Measurements from ENCODE around the gene HEPACAM2. TPM values are rescaled to one million over a fixed set of nuclear protein-coding genes. Genes with fewer than 3 reads are reported as not detected.
A peak's percentile ranks its signal among the peaks of the same experiment; 100 is the strongest.

The HEPACAM2 gene
- total RNA-seq (2014; rRNA removed; shearing (Covaris generic)) = not detected in 2 replicates

- H3K36me3 ChIP-seq (replicated peaks; ENCODE audit: control insufficient read depth, insufficient read depth, low read length) = no peaks in the 10 kb centered on the region
- DNase-seq = no peak
- H3K27me3 ChIP-seq (ENCODE audit: control insufficient read depth, insufficient read depth, low read length) = no peaks in the 10 kb centered on the region; the same call in 1 of the 2 replicates
- H3K4me3 ChIP-seq (ENCODE audit: insufficient read depth, low read depth, low read length) = no peak within 1 kb of the TSS
Observed at GRCh38 chr7:93226310-93226709, at the start of gene HEPACAM2. HEPACAM2 (minus strand) TSS chr7:93226469.

DNA sequence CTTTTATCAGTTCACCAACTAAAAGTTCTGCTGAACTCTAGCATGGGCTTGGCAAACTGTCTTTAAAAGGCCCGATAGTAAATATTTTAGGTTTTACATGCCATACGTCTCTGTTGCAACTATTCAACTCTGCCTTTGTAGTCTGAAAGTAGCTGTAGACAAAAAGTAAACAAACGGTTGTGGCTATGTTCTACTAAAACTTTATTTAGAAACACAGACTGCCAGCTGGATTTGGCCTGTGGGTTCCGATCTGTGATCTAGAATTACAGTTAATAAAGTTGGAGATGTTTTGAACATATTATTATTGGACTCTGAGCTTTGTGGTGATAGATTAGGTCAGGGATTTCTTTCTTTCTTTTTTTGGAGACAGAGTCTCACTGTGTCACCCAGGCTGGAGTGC lies 39.0 kb upstream of the HEPACAM2 start:
- no peak for DNase-seq
- Histone ChIP-seq H3K27me3 (ENCODE audit: control insufficient read depth, insufficient read depth, low read length) (no peaks in the 10 kb centered on the region), H3K4me3 (ENCODE audit: insufficient read depth, low read depth, low read length) (no peak overlapping the region)

DNA sequence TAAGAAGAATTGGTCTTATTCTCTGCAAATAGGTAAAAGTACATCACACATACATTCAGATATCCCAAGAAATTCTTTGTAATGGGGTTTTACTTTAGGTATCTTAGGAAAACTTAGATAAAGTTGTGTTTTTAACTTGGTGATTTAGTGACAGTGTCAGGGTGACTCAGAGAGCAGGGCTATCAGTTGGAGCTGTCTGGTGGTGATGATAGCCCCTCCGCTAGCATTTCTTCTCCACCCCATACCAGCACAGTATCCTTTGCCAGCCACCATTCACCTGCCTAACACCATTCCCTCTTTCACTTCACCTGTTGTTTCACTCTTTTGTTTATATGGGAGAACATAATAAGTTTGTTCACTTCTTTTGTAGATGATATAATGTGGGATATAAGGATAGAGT lies 36.3 kb upstream of the HEPACAM2 start:
- Histone ChIP-seq H3K4me3 (ENCODE audit: insufficient read depth, low read depth, low read length) (no peak overlapping the region), H3K27me3 (ENCODE audit: control insufficient read depth, insufficient read depth, low read length) (no peaks in the 10 kb centered on the region), H3K36me3 (replicated peaks; ENCODE audit: control insufficient read depth, insufficient read depth, low read length) (no peaks in the 10 kb centered on the region)
- no peak for DNase-seq

More for the DNA sequence above, 39.0 kb upstream of the HEPACAM2 start:
- H3K36me3 ChIP-seq (replicated peaks; ENCODE audit: control insufficient read depth, insufficient read depth, low read length) = no peaks in the 10 kb centered on the region

DNA sequence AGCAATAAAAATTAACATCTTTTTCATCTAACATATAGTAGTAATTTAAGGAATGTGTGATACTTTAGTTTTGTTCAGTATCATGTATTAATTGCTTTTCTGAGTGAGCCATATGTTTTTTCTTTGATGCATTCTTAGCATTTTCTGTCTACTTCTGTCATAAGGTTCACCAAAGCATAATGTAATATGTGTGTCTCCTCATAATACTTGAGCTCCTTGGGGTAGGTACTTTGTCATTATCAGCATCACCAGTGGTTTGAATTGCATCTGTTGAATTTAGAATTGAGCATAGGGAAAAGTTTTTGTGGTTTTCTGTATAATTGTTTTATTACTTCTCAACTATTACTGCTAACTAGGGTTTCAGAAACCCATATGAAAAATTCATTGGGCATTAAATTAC lies 32.4 kb upstream of the HEPACAM2 start:
- no peaks in the 10 kb centered on the region for H3K36me3 ChIP-seq (replicated peaks; ENCODE audit: control insufficient read depth, insufficient read depth, low read length)

GRCh38 chr7:93249491-93250148 lies 23.4 kb upstream of the HEPACAM2 start:
- no peak for DNase-seq
- Histone ChIP-seq H3K4me3 (ENCODE audit: insufficient read depth, low read depth, low read length) (no peak overlapping the region), H3K27me3 (ENCODE audit: control insufficient read depth, insufficient read depth, low read length) (no peaks in the 10 kb centered on the region), H3K36me3 (replicated peaks; ENCODE audit: control insufficient read depth, insufficient read depth, low read length) (no peaks in the 10 kb centered on the region)

More for the DNA sequence above, 32.4 kb upstream of the HEPACAM2 start:
- DNase-seq = no peak
- Histone ChIP-seq H3K4me3 (ENCODE audit: insufficient read depth, low read depth, low read length) (no peak overlapping the region), H3K27me3 (ENCODE audit: control insufficient read depth, insufficient read depth, low read length) (no peaks in the 10 kb centered on the region)

DNA sequence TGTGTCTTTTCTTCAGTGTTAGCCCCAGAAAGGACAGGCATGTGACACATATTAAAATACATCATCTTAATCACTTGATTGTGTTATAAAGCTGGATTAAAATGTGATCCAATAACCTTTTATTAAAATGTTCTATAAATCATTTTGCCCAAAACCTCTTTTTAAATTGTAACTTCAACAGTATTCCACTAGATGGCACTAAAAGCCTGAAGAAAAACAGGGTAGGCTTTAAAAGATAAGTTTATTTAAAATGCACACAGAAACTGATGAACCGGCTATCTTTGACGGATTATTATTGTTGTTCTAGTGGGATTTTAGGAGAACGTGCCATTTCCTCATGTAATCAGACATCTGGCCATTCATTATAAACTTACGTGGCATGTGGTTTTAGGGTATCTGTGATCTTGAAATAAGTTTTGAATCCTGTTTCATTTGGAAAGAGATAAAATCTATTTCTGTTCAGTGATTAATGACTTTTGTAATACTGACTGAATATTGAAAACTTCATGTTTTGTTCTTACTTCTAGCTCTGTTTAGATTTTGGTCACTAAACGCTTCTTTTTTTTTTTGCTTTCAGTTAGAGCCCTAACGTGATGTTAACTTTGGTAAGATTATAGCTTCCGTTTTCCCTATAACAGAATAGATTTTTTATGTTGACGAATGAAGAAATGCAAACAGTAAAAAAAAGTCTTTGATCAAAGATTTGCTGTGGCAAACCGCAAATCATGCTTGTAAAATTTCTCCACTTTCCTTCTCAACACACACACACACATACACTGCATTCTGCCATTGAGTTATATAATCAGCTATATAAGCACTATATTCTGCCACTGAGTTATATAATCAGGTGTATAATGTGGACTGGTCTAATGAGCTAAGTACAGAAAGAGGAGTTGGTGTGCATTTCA lies 19.5 kb upstream of the HEPACAM2 start:
- peak; percentile 16 for DNase-seq
- Histone ChIP-seq H3K27me3 (ENCODE audit: control insufficient read depth, insufficient read depth, low read length) (no peaks in the 10 kb centered on the region), H3K4me3 (ENCODE audit: insufficient read depth, low read depth, low read length) (no peak overlapping the region)

GRCh38 chr7:93242106-93242505 lies 15.8 kb upstream of the HEPACAM2 start:
- no peak overlapping the region for H3K4me3 ChIP-seq (ENCODE audit: insufficient read depth, low read depth, low read length)
- DNase-seq = no peak
- H3K36me3 ChIP-seq (replicated peaks; ENCODE audit: control insufficient read depth, insufficient read depth, low read length) = no peaks in the 10 kb centered on the region
- no peaks in the 10 kb centered on the region for H3K27me3 ChIP-seq (ENCODE audit: control insufficient read depth, insufficient read depth, low read length)

More for the DNA sequence above, 19.5 kb upstream of the HEPACAM2 start:
- H3K36me3 ChIP-seq (replicated peaks; ENCODE audit: control insufficient read depth, insufficient read depth, low read length) = no peaks in the 10 kb centered on the region

DNA sequence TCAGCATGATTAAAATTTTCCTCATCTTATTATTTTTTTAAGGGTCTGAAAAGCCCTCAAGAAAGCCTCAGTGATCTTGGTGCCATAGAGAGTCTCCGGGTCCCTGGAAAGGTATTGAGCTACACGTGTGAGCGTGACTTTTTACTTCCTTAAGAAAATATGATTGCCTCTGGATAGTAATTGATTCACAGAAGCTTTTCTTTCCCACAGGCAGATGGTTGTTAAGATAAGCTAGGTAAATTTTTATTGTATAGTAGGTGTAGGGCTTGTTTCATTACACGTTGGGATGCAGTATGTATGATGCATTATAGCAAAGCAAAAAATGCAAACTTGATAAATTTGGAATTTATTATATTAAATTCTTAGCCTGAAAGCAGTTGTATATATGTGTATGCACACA lies 13.6 kb upstream of the HEPACAM2 start:
- Histone ChIP-seq H3K4me3 (ENCODE audit: insufficient read depth, low read depth, low read length) (no peak overlapping the region), H3K36me3 (replicated peaks; ENCODE audit: control insufficient read depth, insufficient read depth, low read length) (no peaks in the 10 kb centered on the region), H3K27me3 (ENCODE audit: control insufficient read depth, insufficient read depth, low read length) (no peaks in the 10 kb centered on the region)
- DNase-seq = no peak

DNA sequence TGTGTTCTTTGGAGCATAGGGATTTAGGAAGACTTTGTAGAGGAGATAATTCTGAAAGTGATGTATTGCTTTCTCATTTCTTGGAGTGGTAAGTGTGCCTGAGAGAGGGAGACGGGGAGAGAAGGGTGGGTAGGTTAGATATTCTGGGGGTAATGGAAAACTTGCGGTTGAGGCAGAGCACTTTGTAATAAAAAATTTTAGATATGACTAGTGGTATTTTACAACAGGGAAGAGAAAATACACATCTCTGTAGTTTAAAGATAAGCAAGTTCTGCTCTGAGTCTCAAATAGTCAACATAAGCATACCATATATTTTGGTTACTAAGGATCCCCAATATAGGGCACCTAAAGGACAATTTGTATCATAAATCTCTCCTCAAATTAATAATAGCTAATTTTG lies 12.5 kb upstream of the HEPACAM2 start:
- DNase-seq = no peak
- Histone ChIP-seq H3K4me3 (ENCODE audit: insufficient read depth, low read depth, low read length) (no peak overlapping the region), H3K27me3 (ENCODE audit: control insufficient read depth, insufficient read depth, low read length) (no peaks in the 10 kb centered on the region), H3K36me3 (replicated peaks; ENCODE audit: control insufficient read depth, insufficient read depth, low read length) (no peaks in the 10 kb centered on the region)

GRCh38 chr7:93238131-93238530 lies 11.9 kb upstream of the HEPACAM2 start:
- H3K36me3 ChIP-seq (replicated peaks; ENCODE audit: control insufficient read depth, insufficient read depth, low read length) = no peaks in the 10 kb centered on the region
- H3K27me3 ChIP-seq (ENCODE audit: control insufficient read depth, insufficient read depth, low read length) = no peaks in the 10 kb centered on the region
- DNase-seq = no peak
- no peak overlapping the region for H3K4me3 ChIP-seq (ENCODE audit: insufficient read depth, low read depth, low read length)

- Histone ChIP-seq H3K36me3 (replicated peaks; ENCODE audit: control insufficient read depth, insufficient read depth, low read length) (no peaks in the 10 kb centered on the region), H3K4me3 (ENCODE audit: insufficient read depth, low read depth, low read length) (no peak overlapping the region), H3K27me3 (ENCODE audit: control insufficient read depth, insufficient read depth, low read length) (no peaks in the 10 kb centered on the region)
- DNase-seq = no peak
Observed at GRCh38 chr7:93235541-93235940, 9.3 kb upstream of the HEPACAM2 start.

GRCh38 chr7:93232673-93233018 lies 6.4 kb upstream of the HEPACAM2 start:
- Histone ChIP-seq H3K4me3 (ENCODE audit: insufficient read depth, low read depth, low read length) (peak overlapping the region; percentile 69), H3K27me3 (ENCODE audit: control insufficient read depth, insufficient read depth, low read length) (no peaks in the 10 kb centered on the region; the same call in 1 of the 2 replicates), H3K36me3 (replicated peaks; ENCODE audit: control insufficient read depth, insufficient read depth, low read length) (no peaks in the 10 kb centered on the region)
- DNase-seq = peak; percentile 6

DNA sequence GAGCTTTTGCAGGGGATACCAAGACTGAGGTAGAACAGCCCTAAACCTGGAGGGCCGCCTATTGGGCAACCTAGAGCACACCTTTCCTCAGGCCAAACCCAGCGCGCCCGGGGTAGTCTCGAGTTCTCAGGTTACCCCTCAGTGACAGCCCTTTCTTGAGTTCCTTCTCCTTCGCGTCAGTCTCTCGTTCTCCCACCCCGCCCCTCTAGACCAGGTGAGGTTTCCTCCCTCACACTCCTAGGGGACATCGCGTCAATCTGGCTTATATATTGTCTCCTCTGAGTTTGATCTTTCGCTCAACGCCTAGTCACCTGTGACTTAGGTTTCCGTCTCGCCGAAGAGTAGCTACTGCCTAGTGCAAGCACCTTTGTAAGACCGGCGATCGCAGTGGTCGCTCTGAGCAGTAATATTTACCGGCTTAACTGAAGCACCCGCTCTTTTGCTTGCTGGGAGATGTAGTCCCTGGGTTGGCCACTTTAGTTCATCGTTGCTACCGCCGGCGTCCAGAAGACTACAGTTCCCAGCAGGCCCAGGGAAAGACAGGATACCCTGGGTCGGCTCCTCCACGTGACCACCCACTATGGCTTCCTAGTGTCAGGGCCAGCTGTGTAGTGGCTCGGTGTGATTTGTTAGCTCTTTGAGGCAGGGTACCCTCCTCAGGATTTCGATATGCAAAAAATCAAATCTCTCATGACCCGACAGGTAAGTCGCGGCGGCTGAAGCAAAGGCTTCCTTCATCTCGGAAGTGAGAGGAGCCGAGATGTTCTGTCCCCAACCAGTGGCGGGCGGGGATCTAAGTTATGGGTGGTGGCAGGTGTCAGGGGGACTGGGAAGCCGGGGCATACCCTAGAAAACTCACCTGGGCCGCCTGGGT lies 5.8 kb upstream of the HEPACAM2 start, which contains the start of gene VPS50:
TSS of gene VPS50 (plus strand) at position 568 of the 874 bp plus-strand sequence. CDS start at position 670, 102 bp downstream.
- H3K4me3 ChIP-seq (ENCODE audit: insufficient read depth, low read depth, low read length) = peak within 1 kb of the TSS; percentile 69
- H3K27me3 ChIP-seq (ENCODE audit: control insufficient read depth, insufficient read depth, low read length) = no peaks in the 10 kb centered on the region; the same call in 1 of the 2 replicates
- peak; percentile 78 for DNase-seq
- H3K36me3 ChIP-seq (replicated peaks; ENCODE audit: control insufficient read depth, insufficient read depth, low read length) = no peaks in the 10 kb centered on the region

DNA sequence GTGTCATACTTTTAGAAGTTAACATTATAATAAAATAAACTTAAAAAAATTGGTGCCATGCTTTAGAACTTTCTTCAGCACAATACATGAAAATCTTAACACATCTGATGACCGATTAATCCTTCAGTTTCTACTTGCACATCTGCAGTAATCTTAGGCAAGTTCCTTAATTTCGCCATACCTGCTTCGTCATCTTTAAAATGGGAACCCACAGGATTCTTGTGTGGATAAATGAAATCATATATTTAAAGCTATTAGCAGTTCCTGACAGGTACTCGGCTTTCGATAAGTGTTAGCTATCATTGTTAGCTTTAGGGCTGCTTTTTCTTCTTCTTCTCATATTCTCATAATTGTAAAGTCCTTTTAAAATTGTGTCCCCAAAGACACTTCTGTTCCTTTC lies 5.0 kb upstream of the HEPACAM2 start:
- no peaks in the 10 kb centered on the region for H3K36me3 ChIP-seq (replicated peaks; ENCODE audit: control insufficient read depth, insufficient read depth, low read length)
- no peaks in the 10 kb centered on the region; the same call in 1 of the 2 replicates for H3K27me3 ChIP-seq (ENCODE audit: control insufficient read depth, insufficient read depth, low read length)
- peak overlapping the region; percentile 69 for H3K4me3 ChIP-seq (ENCODE audit: insufficient read depth, low read depth, low read length)
- no peak for DNase-seq
